ENCODE data around the gene PROCR. TPM values are rescaled to one million over a fixed set of nuclear protein-coding genes. Genes with fewer than 3 reads are reported as not detected.

The PROCR gene
- polyA plus RNA-seq, 1 donor from 2014 or later, result 0.30 TPM

- Histone ChIP-seq H3K27ac (ENCODE audit: low read length) (no peak overlapping the region), H3K4me3 (ENCODE audit: low read length) (no peak overlapping the region), H3F3A (ENCODE audit: insufficient read depth, low read length, poor library complexity, severe bottlenecking) (no peaks in the 10 kb centered on the region), H3K9me2 (ENCODE audit: insufficient read depth, low read length) (no peaks in the 10 kb centered on the region), H2AFZ (ENCODE audit: low read depth, low read length) (no peak overlapping the region), H3K9ac (ENCODE audit: low read length) (no peak overlapping the region), H3K27me3 (ENCODE audit: insufficient read depth, low read depth, low read length) (no peaks in the 10 kb centered on the region), H4K20me1 (ENCODE audit: insufficient read depth) (no peaks in the 10 kb centered on the region), H3K79me2 (replicated peaks; ENCODE audit: insufficient read depth, low read length) (no peaks in the 10 kb centered on the region), H3K4me2 (ENCODE audit: low read length) (no peak overlapping the region), H3K36me3 (ENCODE audit: insufficient read depth, low read length) (no peaks in the 10 kb centered on the region), H3K9me3 (ENCODE audit: low read length) (no peaks in the 10 kb centered on the region)
- no peak for TF ChIP-seq EP300 (conservative IDR thresholded peaks at IDR 0.05; ENCODE audit: poor library complexity, severe bottlenecking)
- TF ChIP-seq SMC3 (conservative IDR thresholded peaks at IDR 0.05; ENCODE audit: poor library complexity), result no peak
- TF ChIP-seq EZH2 (IDR thresholded peaks at IDR 0.05; ENCODE audit: borderline replicate concordance, insufficient read depth, low read length, poor library complexity, severe bottlenecking), result no peak
- TF ChIP-seq MXI1 (conservative IDR thresholded peaks at IDR 0.05; ENCODE audit: poor library complexity, severe bottlenecking), result no peak
- TF ChIP-seq, protein P1, sequence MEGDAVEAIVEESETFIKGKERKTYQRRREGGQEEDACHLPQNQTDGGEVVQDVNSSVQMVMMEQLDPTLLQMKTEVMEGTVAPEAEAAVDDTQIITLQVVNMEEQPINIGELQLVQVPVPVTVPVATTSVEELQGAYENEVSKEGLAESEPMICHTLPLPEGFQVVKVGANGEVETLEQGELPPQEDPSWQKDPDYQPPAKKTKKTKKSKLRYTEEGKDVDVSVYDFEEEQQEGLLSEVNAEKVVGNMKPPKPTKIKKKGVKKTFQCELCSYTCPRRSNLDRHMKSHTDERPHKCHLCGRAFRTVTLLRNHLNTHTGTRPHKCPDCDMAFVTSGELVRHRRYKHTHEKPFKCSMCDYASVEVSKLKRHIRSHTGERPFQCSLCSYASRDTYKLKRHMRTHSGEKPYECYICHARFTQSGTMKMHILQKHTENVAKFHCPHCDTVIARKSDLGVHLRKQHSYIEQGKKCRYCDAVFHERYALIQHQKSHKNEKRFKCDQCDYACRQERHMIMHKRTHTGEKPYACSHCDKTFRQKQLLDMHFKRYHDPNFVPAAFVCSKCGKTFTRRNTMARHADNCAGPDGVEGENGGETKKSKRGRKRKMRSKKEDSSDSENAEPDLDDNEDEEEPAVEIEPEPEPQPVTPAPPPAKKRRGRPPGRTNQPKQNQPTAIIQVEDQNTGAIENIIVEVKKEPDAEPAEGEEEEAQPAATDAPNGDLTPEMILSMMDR (IDR thresholded peaks at IDR 0.05; ENCODE audit: poor library complexity, severe bottlenecking), result no peak
- no peak for TF ChIP-seq POLR2AphosphoS5 (IDR thresholded peaks at IDR 0.05)
- TF ChIP-seq RAD21 (conservative IDR thresholded peaks at IDR 0.05), result no peak
- TF ChIP-seq REST (IDR thresholded peaks at IDR 0.05; ENCODE audit: borderline replicate concordance), result no peak
- no peak for TF ChIP-seq TAF1 (IDR thresholded peaks at IDR 0.05; ENCODE audit: low read depth)
Observed at GRCh38 chr20:35206802-35207201, 34.9 kb downstream of the PROCR start.

- no peak for TF ChIP-seq EZH2 (IDR thresholded peaks at IDR 0.05; ENCODE audit: borderline replicate concordance, insufficient read depth, low read length, poor library complexity, severe bottlenecking)
- TF ChIP-seq, protein P1 (IDR thresholded peaks at IDR 0.05; ENCODE audit: poor library complexity, severe bottlenecking), result peak; percentile 89
- peak; percentile 91 for TF ChIP-seq RAD21 (conservative IDR thresholded peaks at IDR 0.05)
- TF ChIP-seq SMC3 (conservative IDR thresholded peaks at IDR 0.05; ENCODE audit: poor library complexity), result peak; percentile 89
- TF ChIP-seq EP300 (conservative IDR thresholded peaks at IDR 0.05; ENCODE audit: poor library complexity, severe bottlenecking), result no peak
- no peak for TF ChIP-seq MXI1 (conservative IDR thresholded peaks at IDR 0.05; ENCODE audit: poor library complexity, severe bottlenecking)
- no peak for TF ChIP-seq POLR2AphosphoS5 (IDR thresholded peaks at IDR 0.05)
- TF ChIP-seq TAF1 (IDR thresholded peaks at IDR 0.05; ENCODE audit: low read depth), result no peak
- TF ChIP-seq REST (IDR thresholded peaks at IDR 0.05; ENCODE audit: borderline replicate concordance), result no peak
- Histone ChIP-seq H3K36me3 (ENCODE audit: insufficient read depth, low read length) (no peaks in the 10 kb centered on the region), H3K9me3 (ENCODE audit: low read length) (no peaks in the 10 kb centered on the region), H3K9ac (ENCODE audit: low read length) (no peak overlapping the region), H2AFZ (ENCODE audit: low read depth, low read length) (no peak overlapping the region), H3K27me3 (ENCODE audit: insufficient read depth, low read depth, low read length) (no peaks in the 10 kb centered on the region), H4K20me1 (ENCODE audit: insufficient read depth) (no peaks in the 10 kb centered on the region), H3K4me3 (ENCODE audit: low read length) (no peak overlapping the region), H3K79me2 (replicated peaks; ENCODE audit: insufficient read depth, low read length) (no peaks in the 10 kb centered on the region), H3K9me2 (ENCODE audit: insufficient read depth, low read length) (no peaks in the 10 kb centered on the region), H3K27ac (ENCODE audit: low read length) (no peak overlapping the region), H3K4me2 (ENCODE audit: low read length) (no peak overlapping the region), H3F3A (ENCODE audit: insufficient read depth, low read length, poor library complexity, severe bottlenecking) (no peaks in the 10 kb centered on the region)
Observed at GRCh38 chr20:35207950-35208611, 36.2 kb downstream of the PROCR start.

Data from neural cell (in vitro differentiated cells).